CD4-positive, alpha-beta T cell treated with Interleukin-21 for 1 hour (primary cell): Measurements from ENCODE around the gene GCNA.

ENCODE experiments used
- DNase-seq: peaks from one replicate; pipeline ENCODE4 v3.0.0-alpha.2; 2020

GCNA gene

DNA sequence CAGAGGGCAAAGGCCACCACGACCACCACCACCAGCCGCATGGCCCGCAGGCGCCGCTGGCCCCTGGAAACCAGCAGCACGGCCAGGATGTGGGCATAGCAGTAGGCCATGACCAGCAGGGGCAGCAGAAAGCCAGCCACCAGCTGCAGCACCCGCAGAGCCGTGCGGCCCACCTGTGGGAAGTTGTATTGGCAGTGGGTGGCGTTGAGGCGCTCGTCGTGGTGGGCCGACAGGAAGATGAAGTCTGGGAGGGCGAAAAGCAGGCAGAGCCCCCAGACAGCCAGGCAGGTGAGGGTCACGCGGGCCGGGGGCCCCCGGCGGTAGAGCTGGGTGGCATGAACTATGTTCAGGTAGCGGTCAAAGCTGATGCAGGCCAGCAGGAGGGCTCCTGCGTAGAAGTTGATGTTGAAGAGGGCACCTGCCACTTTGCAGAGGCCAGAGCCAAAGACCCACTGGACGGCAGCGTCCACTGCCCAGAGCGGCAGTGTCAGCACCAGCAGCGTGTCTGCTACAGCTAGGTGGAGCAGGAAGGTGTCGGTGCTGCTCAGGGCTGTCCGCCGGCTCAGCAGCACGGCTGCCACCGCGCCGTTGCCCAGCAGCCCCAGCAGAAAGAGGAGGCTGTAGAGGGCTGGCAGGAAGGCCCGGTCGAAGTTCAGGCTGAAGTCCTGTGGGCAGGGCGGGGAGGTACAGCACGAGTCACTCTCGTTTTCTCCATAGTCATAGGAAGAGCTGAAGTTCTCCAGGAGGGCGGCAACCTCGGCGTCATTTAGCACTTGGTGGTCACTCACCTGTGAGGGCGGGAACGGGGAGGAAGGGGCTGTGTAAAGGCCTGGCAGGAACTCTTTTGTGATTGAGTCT, 38.7 kb downstream of the GCNA start:
- DNase-seq = peak; percentile 41

GRCh38 chrX:71617742-71618141, 39.5 kb downstream of the GCNA start:
- DNase-seq = no peak

DNA sequence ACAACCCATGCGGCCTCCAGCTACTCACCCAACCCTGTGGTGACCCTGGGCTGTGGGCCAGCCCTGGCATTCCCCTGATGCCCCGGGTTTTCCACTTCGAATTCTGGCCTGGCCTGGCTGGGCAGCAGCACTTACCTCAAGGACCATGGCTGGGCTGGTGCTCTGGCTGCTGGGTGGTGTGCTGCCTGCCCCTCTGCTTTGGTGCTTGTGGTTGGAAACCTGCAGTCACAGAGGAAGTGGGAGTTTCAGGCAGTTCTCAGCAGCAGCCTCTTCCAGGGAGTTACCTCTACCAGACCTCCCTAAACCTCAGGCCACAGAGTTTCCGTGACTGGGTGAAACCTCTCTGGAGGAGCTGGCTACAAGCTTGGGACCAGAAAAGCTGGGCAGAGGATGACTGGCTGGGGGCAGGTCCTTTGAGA, 40.1 kb downstream of the GCNA start, which contains the start of gene CXCR3:
CXCR3 (minus strand) TSS at position 209 of the 419 bp plus-strand sequence; CDS start at position 147, 62 bp downstream.
- peak; percentile 61 for DNase-seq

DNA sequence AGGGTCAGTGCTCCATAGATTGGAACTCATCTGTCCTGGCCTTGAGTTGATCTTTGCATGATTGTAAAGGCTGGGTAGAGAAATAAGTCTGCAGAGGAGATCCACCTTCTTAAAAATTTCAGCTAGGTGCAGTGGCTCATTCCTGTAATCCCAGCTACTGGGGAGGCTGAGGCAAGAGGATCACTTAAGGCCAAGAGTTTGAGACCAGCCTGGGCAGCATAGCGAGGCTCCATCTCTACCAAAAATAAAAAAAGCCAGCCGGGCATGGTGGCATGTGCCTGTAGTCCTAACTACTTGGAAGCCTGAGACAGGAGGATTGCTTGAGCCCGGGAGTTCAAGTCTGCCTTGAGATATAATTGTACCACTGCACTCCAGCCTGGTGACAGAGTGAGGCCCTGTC, 40.5 kb downstream of the GCNA start:
- DNase-seq = no peak

DNA sequence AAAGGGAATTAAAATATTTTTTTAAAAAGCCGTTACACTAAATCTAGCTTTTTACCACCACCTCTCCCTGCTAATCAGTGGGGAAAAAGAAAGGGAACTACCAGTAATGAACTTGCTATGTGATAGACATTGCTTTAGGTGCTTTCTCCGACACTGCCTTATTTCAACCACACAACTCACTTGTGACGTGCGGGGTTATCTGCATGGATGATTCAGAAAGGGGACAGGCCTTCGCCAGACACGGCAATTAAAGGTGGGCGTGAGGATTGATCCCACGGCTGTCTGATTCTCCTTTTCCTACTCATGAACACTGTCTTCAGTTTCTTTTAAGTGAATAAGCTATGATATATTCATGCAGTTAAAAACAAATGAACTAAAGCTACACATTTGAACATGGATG, 41.0 kb downstream of the GCNA start:
- DNase-seq = peak; percentile 55

DNA sequence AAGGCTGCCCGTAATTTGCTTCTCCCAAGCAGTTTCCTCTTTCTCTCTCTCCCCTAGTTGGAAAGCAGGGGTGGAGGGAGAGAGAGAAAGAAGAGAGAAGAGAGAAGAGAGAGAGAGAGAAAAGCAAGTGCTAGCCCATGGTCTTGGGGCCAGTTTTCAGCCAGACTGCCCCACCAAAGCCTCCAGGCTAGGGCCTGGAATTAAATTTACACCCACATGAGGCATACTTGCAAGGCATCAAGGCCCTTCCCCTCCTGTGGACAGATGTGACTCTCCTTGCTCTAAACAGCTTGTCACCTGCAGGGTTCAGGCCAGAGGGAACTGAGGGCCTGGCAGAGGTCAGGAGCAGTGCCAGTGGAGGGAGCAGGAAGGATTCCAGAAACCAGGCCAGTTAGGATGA, 41.7 kb downstream of the GCNA start:
- DNase-seq = no peak

DNA sequence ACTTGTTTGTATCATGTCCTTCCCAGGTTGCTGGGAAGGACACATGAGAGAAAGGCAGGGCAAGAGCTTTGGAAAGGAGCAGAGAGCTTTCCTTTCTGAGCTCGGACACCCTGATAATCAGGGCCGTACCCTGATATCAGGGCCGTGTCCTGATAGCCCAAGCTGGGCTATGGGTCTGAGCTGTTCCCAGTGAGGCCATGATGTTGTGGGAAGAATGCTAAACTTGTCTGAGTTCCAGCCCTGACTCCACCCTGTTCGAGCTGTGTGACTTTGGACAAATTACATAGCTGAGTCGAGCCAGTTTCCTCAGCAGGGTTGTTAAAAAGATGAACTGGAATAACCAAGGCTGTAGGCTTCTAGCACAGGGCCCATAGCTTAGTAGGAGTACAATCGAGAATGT, 43.4 kb downstream of the GCNA start:
- no peak for DNase-seq

GRCh38 chrX:71622032-71622575, 43.9 kb downstream of the GCNA start:
- DNase-seq = no peak

GRCh38 chrX:71622576-71623450, 44.6 kb downstream of the GCNA start:
- DNase-seq = peak; percentile 85

GRCh38 chrX:71623714-71624113, 45.5 kb downstream of the GCNA start:
- peak; percentile 40 for DNase-seq

DNA sequence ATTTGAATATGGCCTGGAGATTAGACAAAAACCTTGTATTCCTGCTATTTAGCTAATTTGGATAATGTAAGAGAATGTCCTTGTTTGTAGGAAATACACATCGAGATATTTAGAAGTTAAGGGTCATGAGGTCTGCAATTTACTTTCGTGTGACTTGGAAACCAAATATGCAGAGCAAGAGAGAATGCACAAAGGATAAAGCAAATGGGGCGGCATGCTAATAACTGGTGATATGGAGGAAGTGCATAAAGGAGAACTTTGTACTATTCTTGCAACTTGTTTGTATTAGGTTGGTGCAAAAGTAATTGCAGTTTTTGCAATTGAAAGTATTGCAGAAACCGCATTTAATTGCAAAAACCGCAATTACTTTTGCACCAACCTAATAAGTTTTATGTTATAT, 47.2 kb downstream of the GCNA start:
- DNase-seq = no peak

GRCh38 chrX:71626576-71626975, 48.3 kb downstream of the GCNA start:
- no peak for DNase-seq

GRCh38 chrX:71627588-71628404, 49.6 kb downstream of the GCNA start:
- DNase-seq = no peak

DNA sequence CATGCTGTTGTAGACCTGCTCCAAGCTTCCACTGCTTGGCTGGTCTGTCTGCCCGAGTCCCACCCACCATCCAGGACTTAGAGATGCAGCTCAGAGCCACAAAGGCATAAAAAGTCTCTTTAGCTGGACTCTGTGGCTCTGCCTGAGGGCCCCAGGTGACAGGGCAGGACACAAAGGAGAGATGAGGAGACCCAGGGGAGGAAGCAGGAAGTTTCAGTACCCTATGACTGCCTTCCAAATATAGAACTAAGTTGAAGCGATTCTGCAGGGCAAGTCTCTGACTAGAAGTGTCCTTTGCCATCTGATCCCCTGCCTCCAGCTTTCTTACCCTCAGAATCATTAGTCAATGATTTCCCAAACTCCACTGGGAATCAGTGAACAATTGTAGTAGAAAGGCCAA, 51.2 kb downstream of the GCNA start:
- DNase-seq = no peak

DNA sequence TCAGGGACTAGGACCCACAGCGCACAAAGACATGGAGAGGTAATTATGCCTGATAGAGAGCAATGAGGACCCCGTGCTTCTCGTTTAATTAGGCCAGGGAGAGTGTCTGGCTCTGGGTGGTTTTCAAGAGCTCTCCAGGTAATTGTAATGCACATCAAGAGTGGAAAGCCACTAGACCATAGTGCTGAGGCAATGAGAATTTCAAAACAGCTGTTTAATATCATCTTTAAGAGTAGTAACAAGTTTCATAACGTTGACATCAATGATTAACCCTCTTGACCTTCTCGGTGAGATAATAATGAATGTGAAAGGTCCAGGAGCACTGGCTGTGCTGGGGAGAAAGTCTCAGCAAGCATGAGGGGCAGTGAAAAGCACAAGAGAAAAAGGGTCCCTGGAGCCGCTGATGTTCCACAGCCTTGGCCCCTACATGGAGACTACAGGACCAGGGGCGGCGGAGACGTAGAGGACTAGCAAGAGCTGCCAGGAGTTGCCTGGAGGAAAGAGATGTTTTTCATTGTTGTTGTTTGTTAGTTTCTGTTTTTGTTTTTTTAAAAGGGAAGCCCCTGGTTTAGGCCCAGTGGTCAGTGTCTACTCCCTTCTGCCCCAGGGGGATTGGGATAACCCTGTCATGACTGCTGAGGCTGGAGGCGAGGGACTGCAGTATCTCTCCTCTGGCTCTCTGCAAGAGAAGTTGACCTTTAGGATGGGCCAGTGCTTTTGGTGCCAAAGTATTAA, 54.9 kb downstream of the GCNA start:
- DNase-seq = no peak

GRCh38 chrX:71634366-71634765, 56.1 kb downstream of the GCNA start:
- DNase-seq = no peak

- no peak for DNase-seq
Measured at GRCh38 chrX:71636438-71637252, 58.4 kb downstream of the GCNA start.

GRCh38 chrX:71637253-71637618, 59.0 kb downstream of the GCNA start:
- DNase-seq = no peak

DNA sequence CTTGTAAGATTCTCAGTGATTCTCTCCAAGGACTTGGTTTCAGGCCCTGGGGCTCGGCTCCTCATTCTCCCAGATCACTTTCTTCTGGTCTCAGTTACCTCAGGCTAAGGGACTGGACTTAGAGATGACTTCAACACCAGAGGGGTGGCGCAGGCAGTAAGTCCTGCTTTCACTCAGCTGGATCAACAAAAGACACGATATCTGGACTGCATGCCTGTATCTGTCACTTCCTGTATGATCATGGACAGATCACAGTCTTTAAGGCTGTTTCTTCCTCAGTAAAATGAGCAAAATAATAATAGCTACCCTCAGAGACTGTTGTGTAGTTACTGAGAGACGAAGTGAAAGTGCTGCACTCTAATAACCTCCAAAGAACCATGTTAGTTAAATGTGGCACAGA, 59.6 kb downstream of the GCNA start:
- DNase-seq = no peak

GRCh38 chrX:71638409-71638808, 60.2 kb downstream of the GCNA start:
- no peak for DNase-seq

GRCh38 chrX:71640002-71640401, 61.8 kb downstream of the GCNA start:
- DNase-seq = peak; percentile 39
